IMR-90 (cell line): ENCODE measurements around the gene DSCAM. TPM values are rescaled to one million over a fixed set of nuclear protein-coding genes. Genes with fewer than 3 reads are reported as not detected.

ENCODE experiments used
- ATAC-seq: fragments of 200-7000 bp; cut with Tn5 transposase; 2 replicates; pipeline ENCODE4 v1.9.1; 2020; ENCODE audit warnings: low read depth, mild to moderate bottlenecking, moderate library complexity
- BruUV-seq: library from RNA; stranded (reverse); fragments of 400-500 nt; replicated peaks from 2 replicates; lab custom pipeline; 2021; lab: Mats Ljungman, UMichigan
- CTCF ChIA-PET: fragments of 300-600 bp; formaldehyde crosslinking; extraction: SDS; loops from one replicate; lab custom pipeline; 2021; ENCODE audit warnings: antibody characterized with exemption; lab: Yijun Ruan, JAX
- POLR2A ChIA-PET: fragments of 300-600 bp; sonication (Branson Sonifier 250); formaldehyde crosslinking; loops from one replicate; lab custom pipeline; 2022; ENCODE audit warnings: antibody characterized with exemption; ENCODE audit not compliant: unreplicated experiment; lab: Charles Lee
- DNase-seq: peaks from one replicate; pipeline ENCODE4 v3.0.0; 2013
- H2AFZ ChIP-seq: replicated peaks from 2 replicates; pipeline ENCODE3; 2013; ENCODE audit warnings: low read length, mild to moderate bottlenecking; ENCODE audit not compliant: poor library complexity
- H2AK5ac ChIP-seq: 2 replicates; pipeline ENCODE4 v1.6.1; 2013; ENCODE audit warnings: low read depth, low read length, inconsistent platforms
- H2AK9ac ChIP-seq: replicated peaks from 2 replicates; pipeline ENCODE3; 2013; ENCODE audit warnings: mild to moderate bottlenecking, low read depth, low read length, moderate library complexity; ENCODE audit not compliant: poor library complexity
- H2BK120ac ChIP-seq: 2 replicates; pipeline ENCODE4 v1.6.1; 2013; ENCODE audit warnings: low read depth, low read length, inconsistent platforms
- H2BK15ac ChIP-seq: 3 replicates; pipeline ENCODE4 v1.6.1; 2013; ENCODE audit warnings: low read depth, low read length, inconsistent platforms
- H2BK20ac ChIP-seq: 2 replicates; pipeline ENCODE4 v1.6.1; 2013; ENCODE audit warnings: low read depth, mild to moderate bottlenecking, inconsistent platforms, low read length, moderate library complexity
- H2BK5ac ChIP-seq: 2 replicates; pipeline ENCODE4 v1.6.1; 2013; ENCODE audit warnings: mild to moderate bottlenecking, low read depth, low read length, inconsistent platforms; ENCODE audit not compliant: poor library complexity, severe bottlenecking
- H3K14ac ChIP-seq: replicated peaks from 2 replicates; pipeline ENCODE4 v1.6.1; 2013; ENCODE audit warnings: low read depth, low read length, inconsistent platforms
- H3K18ac ChIP-seq: 2 replicates; pipeline ENCODE4 v1.6.1; 2013; ENCODE audit warnings: low read depth, low read length, control low read depth
- H3K23ac ChIP-seq: 2 replicates; pipeline ENCODE4 v1.6.1; 2013; ENCODE audit warnings: low read depth, low read length, inconsistent platforms
- H3K27ac ChIP-seq: 2 replicates; pipeline ENCODE4 v1.5.1; 2013; ENCODE audit warnings: mild to moderate bottlenecking, control low read depth, low read length; ENCODE audit not compliant: insufficient read depth
- H3K27me3 ChIP-seq: 2 replicates; pipeline ENCODE4 v1.6.1; 2013; ENCODE audit warnings: low read length; ENCODE audit not compliant: control insufficient read depth, insufficient read depth
- H3K36me3 ChIP-seq: 2 replicates; pipeline ENCODE4 v1.6.1; 2013; ENCODE audit warnings: low read length, mixed read lengths; ENCODE audit not compliant: control insufficient read depth, insufficient read depth
- H3K4ac ChIP-seq: 2 replicates; pipeline ENCODE4 v1.6.1; 2013; ENCODE audit warnings: low read depth, low read length, inconsistent platforms
- H3K4me1 ChIP-seq: 2 replicates; pipeline ENCODE4 v1.6.1; 2013; ENCODE audit warnings: low read length, mixed read lengths; ENCODE audit not compliant: control insufficient read depth, insufficient read depth
- H3K4me2 ChIP-seq: 2 replicates; pipeline ENCODE4 v1.6.1; 2013; ENCODE audit warnings: low read depth, mild to moderate bottlenecking, control low read depth, low read length, moderate library complexity
- H3K4me3 ChIP-seq: 2 replicates; pipeline ENCODE4 v1.5.1; 2013; ENCODE audit warnings: low read depth, mild to moderate bottlenecking, control low read depth, low read length, moderate library complexity; ENCODE audit not compliant: insufficient read depth
- H3K56ac ChIP-seq: 2 replicates; pipeline ENCODE4 v1.6.1; 2013; ENCODE audit warnings: low read length, inconsistent platforms; ENCODE audit not compliant: insufficient read depth; ENCODE audit errors: extremely low read depth
- H3K79me1 ChIP-seq, 2 experiments: 2 replicates each; pipeline ENCODE4 v1.6.1; 2013; ENCODE audit warnings: low read length in 2 of 2, inconsistent platforms in 1 of 2, low read depth in 1 of 2
- H3K9ac ChIP-seq: 2 replicates; pipeline ENCODE4 v1.6.1; 2013; ENCODE audit warnings: low read depth, low read length, control low read depth
- H3K9me1 ChIP-seq: 2 replicates; pipeline ENCODE4 v1.6.1; 2013; ENCODE audit warnings: low read length, inconsistent platforms; ENCODE audit not compliant: insufficient read depth
- H3K9me3 ChIP-seq: 2 replicates; pipeline ENCODE4 v1.6.1; 2013; ENCODE audit warnings: low read length; ENCODE audit not compliant: control insufficient read depth, insufficient read depth
- H4K20me1 ChIP-seq: 2 replicates; pipeline ENCODE4 v1.6.1; 2013; ENCODE audit warnings: low read length, inconsistent platforms; ENCODE audit not compliant: insufficient read depth
- H4K5ac ChIP-seq: 2 replicates; pipeline ENCODE4 v1.6.1; 2013; ENCODE audit warnings: mild to moderate bottlenecking, low read depth, low read length, control low read depth
- H4K8ac ChIP-seq, 2 experiments: 2 replicates each; pipeline ENCODE4 v1.6.1; 2013; ENCODE audit warnings: low read depth in 2 of 2, low read length in 2 of 2, control low read depth in 1 of 2, inconsistent platforms in 1 of 2
- H4K91ac ChIP-seq: 2 replicates; pipeline ENCODE4 v1.6.1; 2013; ENCODE audit warnings: low read depth, low read length, inconsistent platforms; ENCODE audit not compliant: insufficient read depth
- BHLHE40 ChIP-seq: fragments of 150-350 bp; IDR thresholded peaks from 2 replicates; pipeline ENCODE4 v1.6.1; 2016; ENCODE audit warnings: mild to moderate bottlenecking, low read depth, low read length
- MXI1 ChIP-seq: IDR thresholded peaks from 2 replicates; pipeline ENCODE4 v1.6.1; 2012; ENCODE audit warnings: low read depth, mild to moderate bottlenecking, low read length, moderate library complexity, borderline replicate concordance
- WGBS, 2 experiments: methylation state at CpG; one replicate each; pipeline versions ENCODE4 v1.1.5 to v1.1.7; 2013; ENCODE audit warnings: missing lambda C conversion rate in 2 of 2; ENCODE audit not compliant: insufficient read length in 1 of 2; ENCODE audit errors: extremely low coverage in 2 of 2; 5-methylcytosine and 5-hydroxymethylcytosine counted together
- dilution Hi-C: fragments of 300-500 bp; cut with HindIII; formaldehyde crosslinking; loops from one replicate; pipeline ENCODE4 v1.14.3; 2018; ENCODE audit warnings: low sequenced_read_pairs; ENCODE audit not compliant: unreplicated experiment
- in situ Hi-C: fragments of 300-500 bp; cut with MboI; formaldehyde crosslinking; loops from 3 replicates; pipeline ENCODE4 v1.14.3; 2019; ENCODE audit warnings: low sequenced_read_pairs, inconsistent platforms, mixed read lengths
- intact Hi-C: fragments of 100-400 bp; cut with micrococcal nuclease; formaldehyde crosslinking; loops from 2 replicates; pipeline ENCODE4 v1.10.0; 2022
- polyA plus RNA-seq, 3 experiments: library from polyadenylated mRNA; depleted of rRNA; stranded (reverse); fragments of >200 nt; gene quantifications; 2 replicates each; pipeline ENCODE4 v1.2.3, GENCODE V29; 2012; ENCODE audit warnings: low replicate concordance in 1 of 3
- total RNA-seq: library from RNA; depleted of rRNA; stranded (reverse); fragments of >200 nt; gene quantifications from 2 replicates; pipeline ENCODE4 v1.2.3, GENCODE V29; 2012
- TF ChIP-seq, protein P1 (sequence below): fragments of 150-350 bp; IDR thresholded peaks from 2 replicates; pipeline ENCODE4 v1.6.1; 2016; ENCODE audit warnings: low read depth, mild to moderate bottlenecking, low read length, moderate library complexity, borderline replicate concordance

The DSCAM gene
- total and polyA plus RNA-seq, 2 of the 4 experiments (the other 2 are of a cell fraction), result under 0.01 to 0.02 TPM

DNA sequence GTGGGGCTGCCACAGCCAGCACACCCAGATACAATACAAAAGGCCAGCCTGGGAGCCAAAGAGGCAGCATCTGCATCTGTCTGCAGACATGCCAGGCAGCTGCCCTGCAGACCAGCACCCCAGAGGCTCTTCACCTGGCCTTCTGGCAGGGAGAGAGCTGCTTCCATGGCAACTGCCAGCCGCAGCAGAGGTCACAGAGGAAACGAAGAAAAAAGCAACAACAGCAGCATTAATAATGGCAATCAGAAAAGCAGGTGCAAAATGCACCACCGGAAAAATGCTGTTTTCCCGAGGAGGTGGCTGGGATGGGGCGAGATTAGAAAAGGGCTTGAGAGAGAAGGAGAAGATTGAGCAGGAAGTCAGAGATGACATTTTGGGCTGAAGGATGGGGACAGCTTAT, 670.2 kb downstream of the DSCAM start:
- dilution Hi-C loops (no loop called here), in situ Hi-C loops (loop anchor here (25.0 kb wide), 1 partner anchor 89 kb away; no protein-coding TSS in a partner anchor), intact Hi-C loops (no loop called here)
- no peak overlapping the region for H3K27ac ChIP-seq
- TF ChIP-seq BHLHE40 (no peak), MXI1 (no peak)
- TF ChIP-seq, protein P1, sequence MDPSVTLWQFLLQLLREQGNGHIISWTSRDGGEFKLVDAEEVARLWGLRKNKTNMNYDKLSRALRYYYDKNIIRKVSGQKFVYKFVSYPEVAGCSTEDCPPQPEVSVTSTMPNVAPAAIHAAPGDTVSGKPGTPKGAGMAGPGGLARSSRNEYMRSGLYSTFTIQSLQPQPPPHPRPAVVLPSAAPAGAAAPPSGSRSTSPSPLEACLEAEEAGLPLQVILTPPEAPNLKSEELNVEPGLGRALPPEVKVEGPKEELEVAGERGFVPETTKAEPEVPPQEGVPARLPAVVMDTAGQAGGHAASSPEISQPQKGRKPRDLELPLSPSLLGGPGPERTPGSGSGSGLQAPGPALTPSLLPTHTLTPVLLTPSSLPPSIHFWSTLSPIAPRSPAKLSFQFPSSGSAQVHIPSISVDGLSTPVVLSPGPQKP, result no peak
- H2BK20ac ChIP-seq, result no peak overlapping the region
- POLR2A ChIA-PET, result no interaction called here
- H3K18ac ChIP-seq, result no peak overlapping the region
- BruUV-seq, result no TSS peak
- no peak overlapping the region for H4K5ac ChIP-seq
- H3K4me2 ChIP-seq, result no peak overlapping the region
- H3K56ac ChIP-seq, result no peak overlapping the region
- no peak overlapping the region for H2AFZ ChIP-seq
- CTCF ChIA-PET, result no interaction called here
- WGBS, 2 experiments, result no CpG with 5 or more reads among the region's 5 CpGs
- no peak overlapping the region for H2BK15ac ChIP-seq
- H3K4me3 ChIP-seq, result no peak overlapping the region
- H2AK9ac ChIP-seq, result no peak overlapping the region
- H3K9me3 ChIP-seq, result peaks cover 33% of the 10 kb centered on the region
- H3K4ac ChIP-seq, result no peak overlapping the region
- H3K79me1 ChIP-seq, result no peaks in the 10 kb centered on the region
- H4K8ac ChIP-seq, result no peak overlapping the region
- no peak for DNase-seq
- H3K27me3 ChIP-seq, result no peaks in the 10 kb centered on the region
- no peak overlapping the region for H2BK5ac ChIP-seq
- no peak for ATAC-seq
- H3K9me1 ChIP-seq, result no peaks in the 10 kb centered on the region
- H3K9ac ChIP-seq, result no peak overlapping the region
- H3K14ac ChIP-seq, result no peak overlapping the region
- H2BK120ac ChIP-seq, result no peak overlapping the region
- H3K23ac ChIP-seq, result no peak overlapping the region
- no peaks in the 10 kb centered on the region for H4K20me1 ChIP-seq
- no peaks in the 10 kb centered on the region for H3K36me3 ChIP-seq
- no peaks in the 10 kb centered on the region for H3K4me1 ChIP-seq
- H4K91ac ChIP-seq, result no peak overlapping the region
- H2AK5ac ChIP-seq, result no peak overlapping the region
